ENCODE measurements around the gene SETMAR.

Gene SETMAR

GRCh38 chr3:4332991-4333390 is 29.8 kb downstream of the SETMAR start:
- no CpG with 5 or more reads among the region's 3 CpGs for WGBS (ENCODE audit: insufficient coverage, insufficient read length)
- Histone ChIP-seq H3K4me3 (ENCODE audit: low read length) (no peak overlapping the region), H3K27ac (ENCODE audit: low read length) (no peak overlapping the region), H3K4me1 (ENCODE audit: control insufficient read depth, insufficient read depth, low read length) (no peaks in the 10 kb centered on the region; the same call in 1 of the 2 replicates), H3K9me3 (ENCODE audit: control insufficient read depth, insufficient read depth, low read length) (no peaks in the 10 kb centered on the region), H3K27me3 (ENCODE audit: control insufficient read depth, insufficient read depth, low read length) (no peaks in the 10 kb centered on the region), H3K36me3 (ENCODE audit: control insufficient read depth, insufficient read depth, low read length) (no peaks in the 10 kb centered on the region)
- no peak for DNase-seq (ENCODE audit: low read depth, low spot score)

GRCh38 chr3:4334548-4334947 is 31.4 kb downstream of the SETMAR start:
- no peak for DNase-seq (ENCODE audit: low read depth, low spot score)
- Histone ChIP-seq H3K4me1 (ENCODE audit: control insufficient read depth, insufficient read depth, low read length) (no peaks in the 10 kb centered on the region; the same call in 1 of the 2 replicates), H3K36me3 (ENCODE audit: control insufficient read depth, insufficient read depth, low read length) (no peaks in the 10 kb centered on the region), H3K4me3 (ENCODE audit: low read length) (no peak overlapping the region), H3K27ac (ENCODE audit: low read length) (no peak overlapping the region), H3K27me3 (ENCODE audit: control insufficient read depth, insufficient read depth, low read length) (no peaks in the 10 kb centered on the region), H3K9me3 (ENCODE audit: control insufficient read depth, insufficient read depth, low read length) (no peaks in the 10 kb centered on the region)
- WGBS (ENCODE audit: insufficient coverage, insufficient read length), result no CpG with 5 or more reads among the region's 1 CpG

- no CpG with 5 or more reads among the region's 5 CpGs for WGBS (ENCODE audit: insufficient coverage, insufficient read length)
- Histone ChIP-seq H3K4me3 (ENCODE audit: low read length) (no peak overlapping the region), H3K27me3 (ENCODE audit: control insufficient read depth, insufficient read depth, low read length) (no peaks in the 10 kb centered on the region), H3K4me1 (ENCODE audit: control insufficient read depth, insufficient read depth, low read length) (no peaks in the 10 kb centered on the region; the same call in 1 of the 2 replicates), H3K36me3 (ENCODE audit: control insufficient read depth, insufficient read depth, low read length) (no peaks in the 10 kb centered on the region), H3K27ac (ENCODE audit: low read length) (no peak overlapping the region), H3K9me3 (ENCODE audit: control insufficient read depth, insufficient read depth, low read length) (no peaks in the 10 kb centered on the region)
- DNase-seq (ENCODE audit: low read depth, low spot score), result no peak
Observed at GRCh38 chr3:4335840-4336562, 32.8 kb downstream of the SETMAR start.

- Histone ChIP-seq H3K36me3 (ENCODE audit: control insufficient read depth, insufficient read depth, low read length) (no peaks in the 10 kb centered on the region), H3K9me3 (ENCODE audit: control insufficient read depth, insufficient read depth, low read length) (no peaks in the 10 kb centered on the region), H3K4me3 (ENCODE audit: low read length) (no peak overlapping the region), H3K27ac (ENCODE audit: low read length) (no peak overlapping the region), H3K4me1 (ENCODE audit: control insufficient read depth, insufficient read depth, low read length) (no peaks in the 10 kb centered on the region; the same call in 1 of the 2 replicates), H3K27me3 (ENCODE audit: control insufficient read depth, insufficient read depth, low read length) (no peaks in the 10 kb centered on the region)
- no CpG with 5 or more reads among the region's 3 CpGs for WGBS (ENCODE audit: insufficient coverage, insufficient read length)
- no peak for DNase-seq (ENCODE audit: low read depth, low spot score)
Observed at GRCh38 chr3:4336850-4337546, 33.8 kb downstream of the SETMAR start.

DNA sequence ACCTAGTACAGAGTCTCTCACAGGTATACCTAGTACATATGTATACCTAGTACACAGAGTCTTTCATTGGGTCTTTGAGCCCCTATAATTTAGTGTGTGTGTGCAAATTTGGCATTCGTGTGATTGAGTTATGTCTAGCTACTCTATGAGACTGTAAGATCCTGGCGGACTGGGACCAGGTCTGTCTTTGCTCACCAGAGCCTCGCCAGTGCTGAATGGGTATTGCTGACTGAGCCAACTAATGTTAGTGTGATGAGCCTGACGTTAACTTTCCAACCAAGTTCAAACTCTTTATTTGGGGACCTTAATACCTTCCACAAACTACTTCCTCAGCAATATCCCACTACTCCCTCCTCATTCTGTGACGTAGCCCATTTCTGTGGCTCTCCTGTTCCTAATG is 35.6 kb downstream of the SETMAR start:
- WGBS (ENCODE audit: insufficient coverage, insufficient read length), result no CpG with 5 or more reads among the region's 5 CpGs
- H3K4me3 ChIP-seq (ENCODE audit: low read length), result no peak overlapping the region
- no peak overlapping the region for H3K27ac ChIP-seq (ENCODE audit: low read length)
- no peaks in the 10 kb centered on the region for H3K36me3 ChIP-seq (ENCODE audit: control insufficient read depth, insufficient read depth, low read length)
- no peaks in the 10 kb centered on the region for H3K9me3 ChIP-seq (ENCODE audit: control insufficient read depth, insufficient read depth, low read length)
- H3K4me1 ChIP-seq (ENCODE audit: control insufficient read depth, insufficient read depth, low read length), result no peaks in the 10 kb centered on the region
- H3K27me3 ChIP-seq (ENCODE audit: control insufficient read depth, insufficient read depth, low read length), result no peaks in the 10 kb centered on the region
- DNase-seq (ENCODE audit: low read depth, low spot score), result no peak

DNA sequence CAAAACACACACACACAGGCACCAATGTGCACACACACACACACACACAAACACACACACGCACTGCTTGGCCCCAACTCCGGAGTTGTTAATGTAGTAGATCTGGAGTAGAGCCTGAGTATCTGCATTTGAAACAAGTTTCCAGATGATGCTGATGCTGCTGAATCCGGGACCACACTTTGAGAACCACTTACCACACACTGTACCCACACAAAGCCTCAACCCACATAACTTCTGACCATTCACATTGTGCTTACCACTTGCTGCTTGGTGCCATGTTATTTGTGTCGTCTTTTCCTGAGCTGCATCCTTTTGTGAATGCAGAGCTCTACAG is 36.9 kb downstream of the SETMAR start:
- H3K27me3 ChIP-seq (ENCODE audit: control insufficient read depth, insufficient read depth, low read length), result no peaks in the 10 kb centered on the region
- WGBS (ENCODE audit: insufficient coverage, insufficient read length), result no CpG with 5 or more reads among the region's 4 CpGs
- H3K27ac ChIP-seq (ENCODE audit: low read length), result no peak overlapping the region
- DNase-seq (ENCODE audit: low read depth, low spot score), result no peak
- H3K36me3 ChIP-seq (ENCODE audit: control insufficient read depth, insufficient read depth, low read length), result no peaks in the 10 kb centered on the region
- no peaks in the 10 kb centered on the region for H3K9me3 ChIP-seq (ENCODE audit: control insufficient read depth, insufficient read depth, low read length)
- H3K4me1 ChIP-seq (ENCODE audit: control insufficient read depth, insufficient read depth, low read length), result no peaks in the 10 kb centered on the region
- no peak overlapping the region for H3K4me3 ChIP-seq (ENCODE audit: low read length)

- Histone ChIP-seq H3K4me3 (ENCODE audit: low read length) (no peak overlapping the region), H3K4me1 (ENCODE audit: control insufficient read depth, insufficient read depth, low read length) (no peaks in the 10 kb centered on the region), H3K27me3 (ENCODE audit: control insufficient read depth, insufficient read depth, low read length) (no peaks in the 10 kb centered on the region), H3K27ac (ENCODE audit: low read length) (no peak overlapping the region), H3K9me3 (ENCODE audit: control insufficient read depth, insufficient read depth, low read length) (no peaks in the 10 kb centered on the region), H3K36me3 (ENCODE audit: control insufficient read depth, insufficient read depth, low read length) (no peaks in the 10 kb centered on the region)
- WGBS (ENCODE audit: insufficient coverage, insufficient read length), result no CpG with 5 or more reads among the region's 6 CpGs
- DNase-seq (ENCODE audit: low read depth, low spot score), result no peak
Observed at GRCh38 chr3:4340411-4341335, 37.5 kb downstream of the SETMAR start.

DNA sequence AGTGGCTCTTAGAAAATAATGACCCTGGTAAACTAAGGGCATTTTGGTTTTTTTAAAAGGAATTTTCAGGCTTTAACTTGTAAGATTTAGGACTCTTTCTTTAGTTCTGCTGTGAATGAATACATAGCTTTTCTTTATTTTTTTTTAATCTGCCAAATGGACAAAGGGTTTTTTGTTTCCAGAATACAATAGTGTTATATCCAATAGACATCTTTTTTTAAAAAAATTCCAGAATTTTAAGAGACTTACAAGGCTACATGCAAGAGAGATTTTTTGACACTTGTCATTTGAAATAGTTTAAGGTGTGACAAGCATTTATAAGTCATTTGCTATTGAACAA is 38.1 kb downstream of the SETMAR start:
- no peaks in the 10 kb centered on the region for H3K9me3 ChIP-seq (ENCODE audit: control insufficient read depth, insufficient read depth, low read length)
- DNase-seq (ENCODE audit: low read depth, low spot score), result no peak
- H3K4me3 ChIP-seq (ENCODE audit: low read length), result no peak overlapping the region
- no peaks in the 10 kb centered on the region for H3K27me3 ChIP-seq (ENCODE audit: control insufficient read depth, insufficient read depth, low read length)
- no peaks in the 10 kb centered on the region for H3K4me1 ChIP-seq (ENCODE audit: control insufficient read depth, insufficient read depth, low read length)
- H3K36me3 ChIP-seq (ENCODE audit: control insufficient read depth, insufficient read depth, low read length), result no peaks in the 10 kb centered on the region
- H3K27ac ChIP-seq (ENCODE audit: low read length), result no peak overlapping the region

DNA sequence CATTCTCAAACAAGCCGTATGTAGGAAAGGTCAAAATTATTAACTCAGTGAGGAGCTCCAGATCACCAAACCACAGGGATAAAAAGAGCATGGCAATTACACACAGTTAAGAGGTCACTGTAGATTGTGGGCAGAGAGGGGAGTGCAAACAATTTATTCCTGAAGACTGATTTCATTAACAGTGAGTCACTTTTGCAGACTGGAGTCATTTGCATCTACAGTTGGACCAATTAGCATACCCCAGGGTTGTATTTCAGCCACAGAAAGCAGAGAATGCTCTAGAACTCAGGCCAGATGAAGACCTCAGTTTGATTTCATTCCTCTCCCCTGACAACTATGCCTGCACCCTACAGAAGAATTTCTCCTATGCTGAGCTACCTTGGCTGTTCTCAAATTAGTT is 40.1 kb downstream of the SETMAR start:
- H3K9me3 ChIP-seq (ENCODE audit: control insufficient read depth, insufficient read depth, low read length), result no peaks in the 10 kb centered on the region
- DNase-seq (ENCODE audit: low read depth, low spot score), result no peak
- no CpG with 5 or more reads among the region's 1 CpG for WGBS (ENCODE audit: insufficient coverage, insufficient read length)
- H3K36me3 ChIP-seq (ENCODE audit: control insufficient read depth, insufficient read depth, low read length), result no peaks in the 10 kb centered on the region
- H3K27me3 ChIP-seq (ENCODE audit: control insufficient read depth, insufficient read depth, low read length), result no peaks in the 10 kb centered on the region
- no peak overlapping the region for H3K27ac ChIP-seq (ENCODE audit: low read length)
- H3K4me1 ChIP-seq (ENCODE audit: control insufficient read depth, insufficient read depth, low read length), result no peaks in the 10 kb centered on the region
- H3K4me3 ChIP-seq (ENCODE audit: low read length), result no peak overlapping the region

DNA sequence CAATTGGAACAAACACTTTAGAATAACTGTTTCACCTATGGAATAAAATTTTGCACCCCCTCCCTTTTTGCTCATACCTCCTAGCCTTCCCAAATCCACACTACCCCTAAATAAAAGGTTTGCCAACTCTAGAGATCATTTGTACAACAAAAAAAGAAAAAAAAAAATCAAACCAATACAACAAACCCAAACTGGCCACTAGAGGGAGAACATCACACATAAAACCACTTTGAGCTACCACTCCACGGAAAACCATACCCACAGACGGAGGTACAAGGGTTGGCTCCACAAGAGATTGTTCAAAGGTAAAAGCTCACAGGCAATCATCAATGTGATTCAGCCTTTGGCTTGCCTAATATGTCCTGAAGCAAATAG is 47.6 kb downstream of the SETMAR start:
- no CpG with 5 or more reads among the region's 2 CpGs for WGBS (ENCODE audit: insufficient coverage, insufficient read length)
- Histone ChIP-seq H3K4me3 (ENCODE audit: low read length) (no peak overlapping the region), H3K27ac (ENCODE audit: low read length) (no peak overlapping the region), H3K9me3 (ENCODE audit: control insufficient read depth, insufficient read depth, low read length) (no peaks in the 10 kb centered on the region), H3K36me3 (ENCODE audit: control insufficient read depth, insufficient read depth, low read length) (no peaks in the 10 kb centered on the region), H3K27me3 (ENCODE audit: control insufficient read depth, insufficient read depth, low read length) (no peaks in the 10 kb centered on the region), H3K4me1 (ENCODE audit: control insufficient read depth, insufficient read depth, low read length) (no peaks in the 10 kb centered on the region)
- no peak for DNase-seq (ENCODE audit: low read depth, low spot score)

Measured in iPS DF 6.9 (cell line).